Ishikawa (cell line): ENCODE measurements around the gene VRTN.

Source experiments
- CEBPB ChIP-seq: IDR thresholded peaks from 2 replicates; pipeline ENCODE4 v1.6.1; 2012
- CREB1 ChIP-seq: IDR thresholded peaks from 2 replicates; pipeline ENCODE4 v1.6.1; 2012; ENCODE audit warnings: low read depth
- EGR1 ChIP-seq: IDR thresholded peaks from 2 replicates; pipeline ENCODE4 v1.6.1; 2012
- EP300 ChIP-seq: IDR thresholded peaks from 2 replicates; pipeline ENCODE4 v1.6.1; 2012; ENCODE audit warnings: borderline replicate concordance
- FOXM1 ChIP-seq: IDR thresholded peaks from 2 replicates; pipeline ENCODE4 v1.6.1; 2012; ENCODE audit warnings: low read depth, borderline replicate concordance
- NFIC ChIP-seq: IDR thresholded peaks from 2 replicates; pipeline ENCODE4 v1.6.1; 2012
- RAD21 ChIP-seq: IDR thresholded peaks from 2 replicates; pipeline ENCODE4 v1.6.1; 2012; ENCODE audit warnings: low read depth
- TAF1 ChIP-seq: IDR thresholded peaks from 2 replicates; pipeline ENCODE4 v1.6.1; 2012; ENCODE audit warnings: low read depth, mild to moderate bottlenecking
- TCF12 ChIP-seq: IDR thresholded peaks from 2 replicates; pipeline ENCODE4 v1.6.1; 2012; ENCODE audit warnings: low read depth
- TEAD4 ChIP-seq: IDR thresholded peaks from 2 replicates; pipeline ENCODE4 v1.6.1; 2012
- USF1 ChIP-seq: IDR thresholded peaks from 2 replicates; pipeline ENCODE4 v1.6.1; 2012
- YY1 ChIP-seq: IDR thresholded peaks from 2 replicates; pipeline ENCODE4 v1.6.1; 2012; ENCODE audit warnings: low read depth
- ZBTB7A ChIP-seq: IDR thresholded peaks from 2 replicates; pipeline ENCODE4 v1.6.1; 2012; ENCODE audit warnings: low read depth
- TF ChIP-seq, protein P1 (sequence below): IDR thresholded peaks from 2 replicates; pipeline ENCODE4 v1.6.1; 2012
- TF ChIP-seq, protein P2 (sequence below): IDR thresholded peaks from 2 replicates; pipeline ENCODE4 v1.6.1; 2012; ENCODE audit warnings: low read depth, mild to moderate bottlenecking

VRTN gene

DNA sequence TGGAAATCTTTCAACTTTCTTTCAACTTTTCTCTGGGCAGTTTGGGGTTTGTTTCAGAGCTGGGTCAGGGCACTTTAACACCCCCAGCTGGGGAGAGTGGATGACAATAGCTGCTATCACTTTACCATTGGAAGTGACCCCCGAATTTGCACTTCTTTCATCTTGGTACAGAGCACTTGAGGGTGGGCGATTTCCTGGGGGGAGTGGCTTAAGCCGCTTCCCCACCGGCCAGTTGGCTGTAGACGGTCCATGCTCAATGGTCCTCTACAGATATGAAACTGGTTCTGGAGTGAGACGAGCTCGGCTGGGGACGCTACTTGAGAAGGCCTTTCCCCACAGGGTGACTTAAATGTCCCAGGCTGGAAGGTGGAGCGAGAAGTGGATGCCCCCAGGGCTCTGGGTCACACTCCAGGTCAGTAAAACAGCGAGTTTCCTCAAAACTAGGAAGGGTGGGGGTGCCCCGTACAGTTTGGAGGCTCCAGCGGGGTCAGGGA is at the start of gene VRTN:
Gene VRTN (plus strand): TSS at position 231 of the 494 bp plus-strand sequence. CDS start 8,313 bp downstream, outside the sequence.
- no peak for TF ChIP-seq USF1
- TF ChIP-seq, protein P1, sequence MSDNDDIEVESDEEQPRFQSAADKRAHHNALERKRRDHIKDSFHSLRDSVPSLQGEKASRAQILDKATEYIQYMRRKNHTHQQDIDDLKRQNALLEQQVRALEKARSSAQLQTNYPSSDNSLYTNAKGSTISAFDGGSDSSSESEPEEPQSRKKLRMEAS: no peak
- no peak for TF ChIP-seq TEAD4
- no peak for TF ChIP-seq ZBTB7A
- TF ChIP-seq FOXM1: no peak
- TF ChIP-seq TAF1: no peak
- no peak for TF ChIP-seq CEBPB

DNA sequence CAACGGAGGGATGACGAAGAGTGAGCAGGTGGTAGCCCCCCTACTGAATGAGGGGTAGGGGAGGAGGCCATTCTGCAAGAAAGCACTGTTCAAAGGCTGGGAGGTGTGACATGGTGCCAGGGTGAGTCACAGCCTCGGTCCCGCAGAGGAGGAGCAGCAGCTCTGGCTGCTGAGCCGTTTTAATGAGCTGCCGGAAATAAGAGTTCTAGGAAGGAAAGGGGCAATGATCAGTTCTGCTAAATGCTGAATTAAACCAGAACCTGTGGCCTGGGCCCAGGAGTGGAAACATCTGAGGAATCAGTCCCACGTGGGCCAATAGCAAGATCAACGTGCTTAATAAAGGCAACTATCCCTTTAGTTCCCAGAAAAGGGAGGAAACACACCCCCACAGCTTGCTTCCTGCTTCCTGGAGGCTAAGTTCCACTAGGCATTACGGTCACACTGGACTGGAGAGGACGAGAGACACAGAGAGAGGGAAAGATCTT is 49.2 kb upstream of the VRTN start:
- no peak for TF ChIP-seq CEBPB
- no peak for TF ChIP-seq EGR1
- TF ChIP-seq TEAD4: no peak

DNA sequence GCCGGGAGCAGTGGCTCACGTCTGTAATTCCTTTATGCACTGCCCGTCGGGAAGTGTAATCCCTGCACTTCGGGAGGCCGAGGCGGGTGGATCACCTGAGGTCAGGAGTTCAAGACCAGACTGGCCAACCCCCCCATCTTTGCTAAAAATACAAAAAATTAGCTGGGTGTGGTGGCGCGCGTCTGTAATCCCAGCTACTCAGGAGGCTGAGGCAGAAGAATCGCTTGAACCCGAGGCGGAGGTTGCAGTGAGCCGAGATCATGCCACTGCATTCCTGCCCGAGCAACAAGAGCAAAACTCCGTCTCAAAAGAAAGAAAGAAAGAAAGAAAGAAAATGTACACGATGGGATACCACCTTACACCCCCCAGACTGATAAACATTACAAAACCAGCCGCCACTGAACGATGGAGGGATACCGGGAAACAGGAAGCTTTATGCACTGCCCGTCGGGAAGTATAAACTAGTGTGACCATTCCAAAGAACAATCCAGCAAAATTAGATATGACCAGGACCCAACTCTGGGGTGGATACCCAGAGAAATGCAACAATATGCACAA is 46.6 kb upstream of the VRTN start:
- TF ChIP-seq CREB1 (no peak), YY1 (no peak), EP300 (no peak), TAF1 (no peak), TCF12 (no peak), RAD21 (no peak), ZBTB7A (no peak), TEAD4 (no peak), EGR1 (no peak), CEBPB (no peak), FOXM1 (no peak), NFIC (no peak), USF1 (no peak)
- TF ChIP-seq, protein P1: no peak
- TF ChIP-seq, protein P2, sequence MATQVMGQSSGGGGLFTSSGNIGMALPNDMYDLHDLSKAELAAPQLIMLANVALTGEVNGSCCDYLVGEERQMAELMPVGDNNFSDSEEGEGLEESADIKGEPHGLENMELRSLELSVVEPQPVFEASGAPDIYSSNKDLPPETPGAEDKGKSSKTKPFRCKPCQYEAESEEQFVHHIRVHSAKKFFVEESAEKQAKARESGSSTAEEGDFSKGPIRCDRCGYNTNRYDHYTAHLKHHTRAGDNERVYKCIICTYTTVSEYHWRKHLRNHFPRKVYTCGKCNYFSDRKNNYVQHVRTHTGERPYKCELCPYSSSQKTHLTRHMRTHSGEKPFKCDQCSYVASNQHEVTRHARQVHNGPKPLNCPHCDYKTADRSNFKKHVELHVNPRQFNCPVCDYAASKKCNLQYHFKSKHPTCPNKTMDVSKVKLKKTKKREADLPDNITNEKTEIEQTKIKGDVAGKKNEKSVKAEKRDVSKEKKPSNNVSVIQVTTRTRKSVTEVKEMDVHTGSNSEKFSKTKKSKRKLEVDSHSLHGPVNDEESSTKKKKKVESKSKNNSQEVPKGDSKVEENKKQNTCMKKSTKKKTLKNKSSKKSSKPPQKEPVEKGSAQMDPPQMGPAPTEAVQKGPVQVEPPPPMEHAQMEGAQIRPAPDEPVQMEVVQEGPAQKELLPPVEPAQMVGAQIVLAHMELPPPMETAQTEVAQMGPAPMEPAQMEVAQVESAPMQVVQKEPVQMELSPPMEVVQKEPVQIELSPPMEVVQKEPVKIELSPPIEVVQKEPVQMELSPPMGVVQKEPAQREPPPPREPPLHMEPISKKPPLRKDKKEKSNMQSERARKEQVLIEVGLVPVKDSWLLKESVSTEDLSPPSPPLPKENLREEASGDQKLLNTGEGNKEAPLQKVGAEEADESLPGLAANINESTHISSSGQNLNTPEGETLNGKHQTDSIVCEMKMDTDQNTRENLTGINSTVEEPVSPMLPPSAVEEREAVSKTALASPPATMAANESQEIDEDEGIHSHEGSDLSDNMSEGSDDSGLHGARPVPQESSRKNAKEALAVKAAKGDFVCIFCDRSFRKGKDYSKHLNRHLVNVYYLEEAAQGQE: no peak

DNA sequence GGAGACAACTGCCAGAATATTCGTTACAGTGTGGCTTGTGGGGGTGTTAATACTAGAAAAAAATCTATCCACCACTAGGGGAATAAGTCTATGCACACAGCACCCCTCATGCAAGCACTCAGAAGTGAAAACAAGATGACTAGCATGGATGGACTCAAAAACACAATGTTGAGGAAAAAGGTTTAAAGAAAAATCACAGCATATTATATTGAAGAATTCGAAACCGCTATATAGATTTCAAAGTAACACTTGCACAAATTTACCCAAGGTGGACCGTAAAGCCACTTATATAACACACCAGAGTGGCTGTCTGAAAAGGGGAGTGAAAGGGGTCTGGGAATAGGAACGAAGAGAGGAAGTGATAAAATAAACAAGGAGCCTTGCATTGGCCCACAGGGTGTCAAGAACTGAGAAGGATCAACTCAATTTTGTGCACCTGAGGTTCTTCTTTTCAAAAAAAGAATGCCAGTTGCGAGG is 46.1 kb upstream of the VRTN start:
- TF ChIP-seq CEBPB (no peak), YY1 (no peak), ZBTB7A (no peak), FOXM1 (no peak), TCF12 (no peak), NFIC (no peak), EGR1 (no peak), RAD21 (no peak), TEAD4 (no peak), CREB1 (no peak), USF1 (no peak), TAF1 (no peak), EP300 (no peak)
- TF ChIP-seq, protein P2: no peak
- TF ChIP-seq, protein P1: no peak

DNA sequence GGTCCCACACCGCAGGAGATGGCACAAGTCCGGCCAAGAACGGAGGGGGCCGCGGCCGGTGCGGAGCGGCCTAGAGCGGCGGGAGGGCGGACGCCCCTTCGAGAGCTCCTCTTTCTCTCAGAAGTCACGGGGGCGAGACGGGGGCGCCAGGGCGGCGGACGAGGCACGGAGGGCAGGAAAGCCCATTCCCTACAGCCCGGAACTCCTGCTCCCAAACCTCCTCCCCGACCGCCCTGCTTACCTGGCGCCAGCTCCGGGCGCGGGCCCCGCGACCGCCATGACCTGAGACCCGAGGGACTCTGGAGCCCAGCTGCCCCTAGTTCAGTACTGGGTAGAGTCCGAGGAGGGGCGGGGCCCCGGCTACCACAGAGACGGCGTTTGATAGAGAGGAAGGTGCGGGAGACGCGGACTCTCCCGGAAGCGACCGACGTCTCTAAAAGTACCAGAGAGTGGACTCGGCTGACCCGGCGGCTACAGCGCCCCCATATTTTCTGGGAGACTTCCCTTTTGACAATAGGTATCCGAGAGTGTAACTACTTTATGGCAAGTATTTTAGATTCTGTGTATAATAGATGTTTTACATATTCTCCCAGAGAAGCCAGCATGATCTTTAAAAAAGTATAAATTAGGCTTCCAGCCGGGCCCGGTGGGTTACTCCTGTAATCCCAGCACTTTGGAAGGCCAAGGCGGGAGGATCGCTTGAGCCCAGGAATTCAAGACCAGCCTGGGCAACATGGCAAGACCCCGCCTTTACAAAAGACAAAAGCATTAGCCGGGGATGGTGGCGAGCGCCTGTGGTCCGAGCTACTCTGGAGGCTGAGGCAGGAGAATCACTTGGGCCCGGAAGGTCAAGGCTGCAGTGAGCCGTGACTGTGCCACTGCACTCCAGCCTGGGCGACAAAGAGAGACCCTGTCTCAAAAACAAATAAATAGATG is 45.4 kb upstream of the VRTN start, which contains the start of gene ABCD4:
Gene ABCD4 (minus strand): TSS at position 301 of the 936 bp plus-strand sequence. CDS start 22 bp downstream, at position 279.
- TF ChIP-seq FOXM1 (no peak), CEBPB (no peak), EP300 (no peak), TAF1 (peak; percentile 94), TCF12 (no peak), USF1 (0 out of 2 replicates have a peak, but pooled peaks have one; percentile 1), YY1 (peak; percentile 63; the same call in 1 of the 2 replicates), ZBTB7A (peak; percentile 74), NFIC (no peak), CREB1 (no peak; the same call in 1 of the 2 replicates)
- TF ChIP-seq, protein P1: peak; percentile 18; the same call in 1 of the 2 replicates
